Sigmoid colon (tissue), 7 donors: ENCODE results near the gene CLCN2. TPM values are rescaled to one million over a fixed set of nuclear protein-coding genes. Genes with fewer than 3 reads are reported as not detected.

Experiments used
- DNase-seq: peaks from one replicate; pipeline ENCODE4 v3.0.0-alpha.2; 2019
- H3K27ac ChIP-seq, 4 donors: fragments of 200-600 bp; sonication (generic); one replicate each; pipeline ENCODE4 v1.5.1; 2016 to 2019; ENCODE audit warnings: mild to moderate bottlenecking in 1 of 4
- H3K27me3 ChIP-seq, 3 donors: fragments of 200-600 bp; sonication (generic); one replicate each; pipeline ENCODE4 v1.5.1; 2019; ENCODE audit warnings: mild to moderate bottlenecking in 1 of 3
- H3K36me3 ChIP-seq, 4 donors: fragments of 200-600 bp; sonication (generic); one replicate each; pipeline ENCODE4 v1.5.1; 2016 to 2019
- H3K4me1 ChIP-seq, 4 donors: fragments of 200-600 bp; sonication (generic); one replicate each; pipeline ENCODE4 v1.5.1; 2017 to 2019
- H3K4me3 ChIP-seq, 4 donors: fragments of 200-600 bp; sonication (generic); one replicate each; pipeline ENCODE4 v1.5.1; 2017 to 2019; ENCODE audit warnings: mild to moderate bottlenecking in 2 of 4, moderate library complexity in 1 of 4
- H3K9me3 ChIP-seq, 4 donors: fragments of 200-600 bp in 3 of 4; sonication (generic) in 3 of 4; one replicate each; pipeline versions ENCODE4 v1.5.1 to v1.6.1; 2013 to 2019
- CTCF ChIP-seq, 4 experiments: fragments of 450-650 bp in 3 of 4; fragments of 200-600 bp in 1 of 4; IDR thresholded peaks; one replicate each; pipeline ENCODE4 v1.5.1; 2016 to 2019; ENCODE audit warnings: antibody characterized with exemption in 4 of 4, mild to moderate bottlenecking in 3 of 4, moderate library complexity in 2 of 4
- EP300 ChIP-seq, 4 donors: sonication (generic); formaldehyde crosslinking; IDR thresholded peaks; one replicate each; pipeline ENCODE4 v1.6.1; 2017; ENCODE audit warnings: antibody characterized with exemption in 4 of 4
- POLR2A ChIP-seq, 2 donors: fragments of 450-650 bp; IDR thresholded peaks; one replicate each; pipeline ENCODE4 v1.6.1; 2016; ENCODE audit warnings: antibody characterized with exemption in 2 of 2, mild to moderate bottlenecking in 2 of 2, moderate library complexity in 2 of 2
- POLR2AphosphoS5 ChIP-seq, 4 donors: sonication (generic); formaldehyde crosslinking; IDR thresholded peaks; one replicate each; pipeline ENCODE4 v1.6.1; 2017; ENCODE audit warnings: antibody characterized with exemption in 4 of 4
- WGBS, 2 donors: extraction: QIAGEN DNeasy Blood & Tissue Kit; methylation state at CpG; one replicate each; pipeline ENCODE4 v1.1.7; 2013; 5-methylcytosine and 5-hydroxymethylcytosine counted together
- intact Hi-C: fragments of 100-400 bp; cut with DNase I; formaldehyde crosslinking; loops from one replicate; pipeline ENCODE4 v1.15.1; 2023
- polyA plus RNA-seq, 3 donors: library from polyadenylated mRNA; stranded (reverse); fragments of 200-250 nt; gene quantifications; one replicate each; pipeline ENCODE4 v1.2.3, GENCODE V29; 2013
- total RNA-seq, 4 donors: library from RNA; depleted of rRNA; stranded (reverse); fragments of >200 nt; gene quantifications; one replicate each; pipeline ENCODE4 v1.1.0, GENCODE V29; 2016
- donor health status: healthy with polysubstance abuse.
- donor health status: Bipolar disorder and iron deficiency.
- donor health status: healthy.

CLCN2 gene
- total and polyA plus RNA-seq, 7 donors = 1.6 to 30.2 (median 3.3) TPM

- intact Hi-C loops = no loop called here
- WGBS, 2 donors = 75 to 87% methylated on average over 12 of the region's 12 CpGs
- H3K36me3 ChIP-seq = peaks cover 17 to 31% (median 26%) of the 10 kb centered on the region in 4 donors
- H3K9me3 ChIP-seq = no peaks in the 10 kb centered on the region
- no peak for DNase-seq
- peaks cover 0 to 20% (median 4%) of the 10 kb centered on the region in 4 donors for H3K4me1 ChIP-seq
- no peaks in the 10 kb centered on the region for H3K27me3 ChIP-seq
- TF ChIP-seq POLR2AphosphoS5 (IDR thresholded peaks at IDR 0.05) (peak in 1 of 4 donors; percentile 6), EP300 (IDR thresholded peaks at IDR 0.05) (no peak)
- H3K27ac ChIP-seq = no peak overlapping the region
- no peak overlapping the region for H3K4me3 ChIP-seq
These were observed 13.9 kb downstream of the CLCN2 start for GRCh38 chr3:184347321-184348056.

- intact Hi-C loops = no loop called here
- no peak for DNase-seq
- 93 to 95% methylated on average over 20 of the region's 20 CpGs for WGBS, 2 donors
- peaks cover 0 to 20% (median 4%) of the 10 kb centered on the region in 4 donors for H3K4me1 ChIP-seq
- H3K27me3 ChIP-seq = no peaks in the 10 kb centered on the region
- TF ChIP-seq POLR2A (IDR thresholded peaks at IDR 0.05) = no peak
- TF ChIP-seq EP300 (IDR thresholded peaks at IDR 0.05) = no peak
- no peak for TF ChIP-seq CTCF (IDR thresholded peaks at IDR 0.05)
- TF ChIP-seq POLR2AphosphoS5 (IDR thresholded peaks at IDR 0.05) = no peak
- H3K27ac ChIP-seq = peak overlapping the region in 1 of 4 donors; percentile 17
- peaks cover 25 to 40% (median 35%) of the 10 kb centered on the region in 4 donors for H3K36me3 ChIP-seq
- H3K9me3 ChIP-seq = no peaks in the 10 kb centered on the region
- no peak overlapping the region for H3K4me3 ChIP-seq
These were observed 14.8 kb downstream of the CLCN2 start for GRCh38 chr3:184346480-184347190.

GRCh38 chr3:184345317-184346144, 15.9 kb downstream of the CLCN2 start:
- H3K27ac ChIP-seq = peak overlapping the region; percentile 1 to 48 (median 32)
- intact Hi-C loops = no loop called here
- WGBS, 2 donors = 33 to 58% methylated on average over 14 of the region's 14 CpGs
- peaks cover 25 to 44% (median 38%) of the 10 kb centered on the region in 4 donors for H3K36me3 ChIP-seq
- H3K9me3 ChIP-seq = no peaks in the 10 kb centered on the region
- no peaks in the 10 kb centered on the region for H3K27me3 ChIP-seq
- no peak for DNase-seq
- H3K4me1 ChIP-seq = peaks cover 0 to 20% (median 4%) of the 10 kb centered on the region in 4 donors
- H3K4me3 ChIP-seq = no peak overlapping the region
- peak in 1 of 4 donors; percentile 16 for TF ChIP-seq POLR2AphosphoS5 (IDR thresholded peaks at IDR 0.05)
- TF ChIP-seq CTCF (IDR thresholded peaks at IDR 0.05) = peak in 3 of 4 experiments; percentile 14 to 27 (median 20)
- no peak for TF ChIP-seq EP300 (IDR thresholded peaks at IDR 0.05)
- no peak for TF ChIP-seq POLR2A (IDR thresholded peaks at IDR 0.05)

GRCh38 chr3:184344579-184345316, 16.7 kb downstream of the CLCN2 start:
- no peak for DNase-seq
- peaks cover 25 to 44% (median 38%) of the 10 kb centered on the region in 4 donors for H3K36me3 ChIP-seq
- intact Hi-C loops = loop anchor here (5.0 kb wide), 1 partner anchor 42 kb away; no protein-coding TSS in a partner anchor
- peaks cover 0 to 18% (median 6%) of the 10 kb centered on the region in 4 donors for H3K4me1 ChIP-seq
- TF ChIP-seq POLR2AphosphoS5 (IDR thresholded peaks at IDR 0.05) = no peak
- TF ChIP-seq POLR2A (IDR thresholded peaks at IDR 0.05) = no peak
- no peak for TF ChIP-seq EP300 (IDR thresholded peaks at IDR 0.05)
- TF ChIP-seq CTCF (IDR thresholded peaks at IDR 0.05) = no peak
- WGBS, 2 donors = 88 to 91% methylated on average over 24 of the region's 24 CpGs
- no peaks in the 10 kb centered on the region for H3K9me3 ChIP-seq
- peak overlapping the region in 3 of 4 donors; percentile 1 to 48 (median 46) for H3K27ac ChIP-seq
- no peak overlapping the region for H3K4me3 ChIP-seq
- no peaks in the 10 kb centered on the region for H3K27me3 ChIP-seq
